HG02938 (cell line): ENCODE results near the gene SMARCA4.
"Not testable (repeated sequence)": the region's sequence is repeated elsewhere in the genome, so short reads cannot be mapped to it uniquely, and the experiment has no call there.

Source experiments
- ATAC-seq: cut with Tn5 transposase; IDR thresholded peaks from one replicate; pipeline ENCODE4 v1.9.1; 2021; ENCODE audit warnings: mild to moderate bottlenecking, moderate library complexity; ENCODE audit not compliant: unreplicated experiment

SMARCA4 gene

DNA sequence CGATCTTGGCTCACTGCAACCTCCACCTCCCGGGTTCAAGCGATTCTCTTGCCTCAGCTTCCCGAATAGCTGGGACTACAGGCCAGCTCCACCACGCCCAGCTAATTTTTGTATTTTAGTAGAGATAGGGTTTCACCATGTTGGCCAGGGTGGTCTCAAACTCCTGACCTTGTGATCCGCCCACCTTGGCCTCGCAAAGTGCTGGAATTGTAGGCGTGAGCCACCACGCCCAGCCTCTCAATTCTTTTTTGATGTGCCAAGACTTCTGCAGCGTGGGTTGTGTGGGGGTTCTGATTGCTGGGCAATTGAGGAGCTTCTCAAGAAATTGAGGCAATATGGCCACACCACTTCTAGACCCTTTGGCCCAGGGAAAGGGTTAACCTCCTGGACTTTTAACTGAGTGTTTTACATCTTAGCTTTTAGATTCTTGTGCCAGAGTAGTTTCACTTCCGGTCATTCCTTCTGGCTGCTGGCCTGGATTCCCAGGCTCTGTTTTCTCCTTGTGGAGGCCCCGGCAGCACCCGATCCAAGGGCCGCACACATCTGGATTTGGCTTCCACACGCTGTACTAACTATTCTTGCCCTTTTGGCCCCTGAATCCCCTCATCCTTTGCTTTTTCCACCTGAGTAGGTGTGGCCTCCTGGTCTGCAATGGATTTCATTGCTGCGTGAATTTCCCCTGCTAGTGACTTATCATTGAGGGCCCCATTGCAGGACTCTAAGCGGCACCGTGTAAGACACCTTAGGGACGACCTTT lies 14.7 kb downstream of the SMARCA4 start:
- no peak for ATAC-seq

DNA sequence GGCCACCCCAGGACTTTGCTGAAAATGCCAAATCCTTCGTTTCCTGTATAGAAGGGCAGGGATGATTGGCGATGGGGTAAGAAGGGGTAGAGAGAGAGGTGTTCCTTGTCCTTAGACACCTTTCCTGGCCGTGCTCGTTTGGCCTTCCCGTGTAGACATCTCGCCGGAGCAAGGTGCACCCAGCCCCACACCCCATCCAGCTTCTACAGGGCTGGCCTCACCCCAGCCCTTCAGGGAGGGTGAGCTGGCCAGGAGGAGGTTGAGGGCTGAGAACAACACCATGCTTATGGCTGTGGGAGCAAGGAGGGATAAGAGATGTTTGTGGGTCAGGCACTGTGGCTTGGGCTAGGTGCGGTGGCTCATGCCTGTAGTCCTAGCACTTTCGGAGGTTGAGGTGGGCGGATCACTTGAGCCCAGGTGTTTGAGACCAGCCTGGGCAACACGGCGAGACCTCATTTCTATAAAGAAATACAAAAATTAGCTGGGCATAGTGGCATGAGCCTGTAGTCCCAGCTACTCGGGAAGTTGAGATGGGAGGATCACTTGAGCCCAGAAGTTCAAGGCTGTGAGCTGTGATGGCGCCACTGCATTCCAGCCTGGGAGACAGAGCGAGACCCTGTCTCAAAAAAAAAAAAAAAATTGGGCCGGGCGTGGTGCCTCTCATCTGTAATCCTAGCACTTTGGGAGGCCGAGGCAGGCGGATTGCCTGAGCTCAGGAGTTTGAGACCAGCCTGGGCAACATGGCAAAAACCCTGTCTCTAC lies 15.5 kb downstream of the SMARCA4 start:
- ATAC-seq: no peak

DNA sequence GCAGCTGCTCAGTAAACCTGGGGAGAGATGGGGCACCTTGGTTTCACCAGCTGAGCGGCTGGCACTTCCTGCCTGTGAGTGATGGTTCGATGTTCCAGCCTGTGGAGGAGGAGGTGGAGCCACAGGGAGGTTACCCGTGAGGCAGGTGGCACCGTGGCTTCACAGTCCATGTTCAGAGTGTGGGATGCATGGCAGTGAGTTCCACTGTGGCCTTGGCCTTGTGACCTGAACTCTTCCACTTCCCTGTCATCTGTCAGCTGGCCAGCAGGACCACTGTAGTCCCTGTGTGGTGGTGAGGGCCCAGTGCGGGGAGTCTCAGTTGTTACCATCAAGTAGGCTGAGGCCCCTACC lies 16.9 kb downstream of the SMARCA4 start:
- ATAC-seq: no peak

DNA sequence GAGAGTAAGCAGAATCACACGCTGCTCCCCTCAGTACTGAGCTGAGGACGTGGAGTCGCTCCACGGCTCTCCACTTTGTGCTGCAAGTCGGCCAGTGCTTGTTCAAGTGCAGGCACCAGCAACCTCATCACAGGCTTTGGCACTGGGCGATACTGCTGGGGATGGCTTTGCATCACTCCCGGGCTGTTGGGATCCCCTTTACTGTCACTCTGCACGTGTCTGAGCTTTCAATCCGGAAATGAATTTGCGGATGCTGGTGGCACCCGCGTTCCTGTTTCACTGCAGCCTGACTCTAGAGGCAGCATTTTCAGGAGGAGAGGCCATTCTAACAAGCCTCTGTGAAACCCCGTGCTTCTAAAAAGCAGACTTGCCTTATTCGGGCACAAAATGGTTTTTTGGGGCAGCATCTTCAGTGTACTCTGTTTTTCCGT lies 19.1 kb downstream of the SMARCA4 start:
- no peak for ATAC-seq

DNA sequence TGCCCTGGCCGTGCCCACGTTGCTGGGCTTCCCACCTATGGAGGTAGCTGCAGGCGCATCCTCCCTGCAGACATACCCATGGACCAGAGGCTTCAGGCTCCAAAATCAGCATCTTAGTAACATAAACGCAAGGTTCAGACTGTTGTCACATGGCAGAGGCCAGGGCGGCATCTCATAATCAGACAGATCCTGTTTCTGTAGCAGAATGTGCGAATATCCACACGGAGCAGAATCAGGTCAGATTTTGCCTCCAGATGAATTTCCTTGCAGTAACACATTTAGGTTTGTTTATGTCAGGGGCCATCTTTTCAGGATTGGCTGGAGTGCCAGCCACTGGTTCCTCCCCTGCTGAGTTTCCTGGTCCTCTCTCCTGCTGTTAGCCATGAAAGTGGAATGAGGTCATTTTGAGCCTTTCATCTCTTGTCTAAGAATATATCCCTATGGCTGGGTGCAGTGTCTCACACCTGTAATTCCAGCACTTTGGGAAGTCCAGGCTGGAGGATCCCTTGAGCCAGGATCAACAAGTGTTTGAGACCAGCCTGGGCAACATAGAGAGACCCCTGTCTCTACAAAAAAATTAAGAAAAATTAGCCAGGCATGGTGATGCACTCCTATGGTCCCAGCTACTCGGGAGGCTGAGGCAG lies 20.5 kb downstream of the SMARCA4 start:
- ATAC-seq: no peak

DNA sequence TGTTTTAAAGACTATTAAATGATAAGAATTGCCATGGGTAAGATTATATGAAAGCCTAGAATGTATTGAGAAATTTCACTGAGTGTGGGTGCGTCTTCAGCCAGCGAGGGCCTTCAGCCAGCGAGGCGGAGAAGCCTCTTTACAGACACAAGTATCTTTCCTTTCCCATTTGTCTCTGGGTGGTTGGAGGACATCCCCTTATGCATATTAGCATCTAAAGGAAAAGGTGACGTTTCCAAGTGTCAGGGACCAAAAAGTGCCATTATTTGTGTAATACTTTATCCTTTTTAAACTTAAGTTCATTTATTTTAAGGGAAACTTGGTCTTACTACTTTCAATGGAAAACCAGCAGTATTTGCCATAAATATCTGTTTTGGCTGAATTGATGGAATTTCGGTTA lies 22.2 kb downstream of the SMARCA4 start:
- no peak for ATAC-seq

DNA sequence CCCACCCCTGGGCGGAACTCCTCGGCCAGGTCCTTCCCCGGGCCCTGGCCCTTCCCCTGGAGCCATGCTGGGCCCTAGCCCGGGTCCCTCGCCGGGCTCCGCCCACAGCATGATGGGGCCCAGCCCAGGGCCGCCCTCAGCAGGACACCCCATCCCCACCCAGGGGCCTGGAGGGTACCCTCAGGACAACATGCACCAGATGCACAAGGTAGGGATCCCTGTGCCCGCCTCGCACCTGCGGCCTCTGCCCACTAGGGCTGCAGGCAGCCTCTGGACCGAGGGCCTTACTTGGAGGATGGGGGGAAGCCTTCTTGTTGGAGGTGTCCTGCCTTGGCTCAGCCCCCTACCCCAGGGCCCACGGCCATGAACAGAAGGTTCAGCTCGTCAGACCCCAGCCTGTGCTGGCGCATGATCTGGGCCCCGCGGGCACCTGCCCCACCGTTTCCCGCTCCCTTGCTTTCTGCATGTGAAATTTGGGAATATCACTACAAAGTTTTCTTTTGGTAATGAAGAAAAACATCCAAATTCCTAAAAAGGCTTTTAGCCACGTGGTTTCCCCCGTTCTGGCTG lies 23.4 kb downstream of the SMARCA4 start:
- ATAC-seq: no peak

DNA sequence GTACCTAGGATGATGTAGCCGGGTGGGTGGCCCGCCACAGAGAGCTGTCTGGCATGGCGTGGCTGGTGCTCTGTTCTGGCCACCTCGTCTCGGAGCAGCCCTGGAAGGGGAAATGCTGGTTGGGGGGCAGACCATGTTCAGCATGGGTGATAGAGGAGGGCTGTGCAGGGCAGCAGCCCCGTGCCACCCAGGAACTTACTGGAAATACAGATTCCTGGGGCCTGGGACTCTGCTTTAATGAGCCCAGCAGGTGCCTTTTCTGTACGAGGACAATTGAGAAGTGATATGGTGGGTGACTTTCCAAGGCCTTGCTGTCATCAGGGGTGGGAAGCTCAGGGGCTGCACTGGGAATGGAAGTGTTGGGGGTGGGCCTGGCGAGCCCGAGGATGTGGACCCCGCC lies 24.7 kb downstream of the SMARCA4 start:
- ATAC-seq: no peak

DNA sequence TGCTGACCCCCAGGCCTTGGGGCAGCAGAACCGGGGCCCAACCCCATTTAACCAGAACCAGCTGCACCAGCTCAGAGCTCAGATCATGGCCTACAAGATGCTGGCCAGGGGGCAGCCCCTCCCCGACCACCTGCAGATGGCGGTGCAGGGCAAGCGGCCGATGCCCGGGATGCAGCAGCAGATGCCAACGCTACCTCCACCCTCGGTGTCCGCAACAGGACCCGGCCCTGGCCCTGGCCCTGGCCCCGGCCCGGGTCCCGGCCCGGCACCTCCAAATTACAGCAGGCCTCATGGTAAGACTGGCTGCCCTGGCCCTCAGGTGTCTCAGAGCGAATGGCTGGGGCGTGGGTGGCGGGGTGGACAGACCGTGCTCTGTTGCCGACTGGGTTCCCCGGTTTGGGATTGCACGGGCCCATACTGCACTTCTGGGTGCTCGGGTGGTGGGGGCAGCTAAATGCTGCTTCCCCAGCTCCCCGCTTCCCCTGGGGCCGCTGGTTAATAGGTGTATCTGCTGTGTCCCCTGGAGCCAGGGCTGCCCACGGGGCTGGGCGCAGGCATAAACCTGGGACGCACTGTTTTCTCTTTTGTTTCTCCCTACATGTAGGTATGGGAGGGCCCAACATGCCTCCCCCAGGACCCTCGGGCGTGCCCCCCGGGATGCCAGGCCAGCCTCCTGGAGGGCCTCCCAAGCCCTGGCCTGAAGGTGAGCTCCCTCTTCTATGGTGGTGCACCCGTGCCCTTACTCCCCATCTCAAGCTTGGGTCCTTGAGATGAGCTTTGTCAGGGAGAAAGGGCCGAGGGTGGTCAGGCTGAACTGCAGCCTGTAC lies 25.7 kb downstream of the SMARCA4 start:
- ATAC-seq: no peak

DNA sequence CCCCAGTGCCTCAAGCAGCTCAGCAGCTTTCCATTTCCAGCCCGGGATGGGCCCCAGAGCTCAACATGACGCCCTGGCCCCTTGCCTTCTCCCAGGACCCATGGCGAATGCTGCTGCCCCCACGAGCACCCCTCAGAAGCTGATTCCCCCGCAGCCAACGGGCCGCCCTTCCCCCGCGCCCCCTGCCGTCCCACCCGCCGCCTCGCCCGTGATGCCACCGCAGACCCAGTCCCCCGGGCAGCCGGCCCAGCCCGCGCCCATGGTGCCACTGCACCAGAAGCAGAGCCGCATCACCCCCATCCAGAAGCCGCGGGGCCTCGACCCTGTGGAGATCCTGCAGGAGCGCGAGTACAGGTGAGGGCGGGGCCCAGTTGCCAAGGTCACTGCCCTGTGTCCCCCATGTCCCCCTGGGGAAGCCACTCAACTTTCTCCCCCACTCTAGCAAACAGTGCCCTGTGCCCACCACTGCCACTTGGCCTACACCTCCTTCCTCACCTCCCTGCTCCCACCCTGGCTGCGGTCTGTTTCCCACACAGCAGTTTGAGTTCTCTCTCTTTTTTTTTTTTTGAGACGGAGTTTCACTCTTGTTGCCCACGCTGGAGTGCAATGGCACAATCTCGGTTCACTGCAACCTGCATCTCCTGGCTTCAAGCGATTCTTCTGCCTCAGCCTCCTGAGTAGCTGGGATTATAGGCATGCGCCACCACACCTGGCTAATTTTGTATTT lies 26.9 kb downstream of the SMARCA4 start:
- ATAC-seq: no peak

DNA sequence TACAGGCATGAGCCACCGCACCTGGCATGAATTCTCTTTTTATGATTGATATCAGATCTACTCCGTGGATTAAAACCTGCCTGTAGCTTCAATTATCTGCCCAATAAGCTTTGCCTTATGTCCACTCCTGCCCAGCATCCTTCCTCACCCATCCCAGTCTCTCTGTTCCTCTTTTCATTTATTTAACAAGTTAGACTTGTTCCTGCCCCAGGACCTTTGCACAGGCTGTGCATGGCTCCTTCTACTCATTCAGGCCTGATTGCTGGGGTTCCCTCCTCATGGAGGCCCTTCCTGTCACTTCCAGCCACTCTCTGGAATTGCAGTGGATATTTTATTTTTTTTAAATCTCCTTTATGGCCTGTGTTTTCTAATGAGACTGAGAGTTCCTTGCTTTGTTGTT lies 27.6 kb downstream of the SMARCA4 start:
- ATAC-seq: no peak

DNA sequence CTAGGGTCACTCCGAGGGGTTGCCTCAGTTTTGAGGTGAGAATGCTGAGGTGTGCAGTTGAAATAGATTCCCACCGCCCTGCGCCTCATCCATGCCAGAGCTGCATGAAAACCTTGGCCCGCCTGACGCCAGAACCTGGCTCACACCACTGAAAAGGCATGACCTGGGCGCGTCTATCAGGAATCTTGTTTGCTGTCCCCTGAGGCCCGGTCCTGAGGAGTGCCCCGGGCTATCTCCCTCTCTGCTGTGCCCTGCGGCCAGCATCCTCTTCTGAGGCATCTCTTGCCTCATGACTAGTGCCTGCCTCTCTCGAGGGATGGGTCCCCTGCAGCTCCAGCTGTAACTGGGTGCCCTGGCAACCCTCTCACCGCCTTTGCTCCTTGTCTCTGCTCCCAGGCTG lies 28.1 kb downstream of the SMARCA4 start:
- ATAC-seq: no peak

DNA sequence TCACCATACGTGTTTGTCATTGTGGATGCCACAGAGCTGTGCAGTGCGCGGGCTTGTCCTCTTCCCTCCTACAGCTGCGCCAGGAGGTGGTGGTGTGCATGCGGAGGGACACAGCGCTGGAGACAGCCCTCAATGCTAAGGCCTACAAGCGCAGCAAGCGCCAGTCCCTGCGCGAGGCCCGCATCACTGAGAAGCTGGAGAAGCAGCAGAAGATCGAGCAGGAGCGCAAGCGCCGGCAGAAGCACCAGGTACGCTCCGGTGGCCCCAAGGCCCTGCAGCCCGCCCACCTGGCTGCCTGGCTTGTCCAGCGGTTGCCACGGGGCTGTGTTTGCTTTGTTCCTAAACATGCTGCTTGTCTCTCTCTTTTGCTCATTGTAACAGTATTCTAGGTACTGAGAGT lies 30.2 kb downstream of the SMARCA4 start:
- ATAC-seq: no peak

DNA sequence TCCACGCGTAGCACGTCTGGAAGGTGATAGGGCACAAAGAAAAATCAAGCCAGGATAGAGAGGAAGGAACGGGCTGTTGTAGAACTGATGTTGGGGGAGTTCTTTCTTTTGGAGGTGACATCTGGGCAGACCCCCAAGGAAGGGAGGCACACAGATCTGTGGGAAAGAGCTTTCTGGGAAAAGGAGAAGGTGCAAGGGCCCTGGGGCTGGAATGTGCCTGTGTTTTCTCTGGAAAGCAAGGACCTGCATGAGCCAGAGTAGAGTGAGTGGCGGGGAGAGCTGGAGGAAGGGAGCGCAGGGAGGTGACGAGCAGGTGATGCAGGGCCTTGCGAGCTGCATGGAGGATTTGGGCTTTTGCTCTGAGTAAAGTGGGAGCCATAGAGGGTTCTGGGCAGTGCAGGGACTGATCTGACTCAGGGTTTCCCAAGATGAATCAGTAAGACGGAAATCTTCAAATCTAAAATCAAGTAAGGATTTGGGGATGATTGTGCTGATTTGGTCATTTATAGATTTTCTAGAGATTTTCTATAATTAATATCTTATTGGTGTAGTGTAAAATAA lies 30.8 kb downstream of the SMARCA4 start:
- no peak for ATAC-seq

DNA sequence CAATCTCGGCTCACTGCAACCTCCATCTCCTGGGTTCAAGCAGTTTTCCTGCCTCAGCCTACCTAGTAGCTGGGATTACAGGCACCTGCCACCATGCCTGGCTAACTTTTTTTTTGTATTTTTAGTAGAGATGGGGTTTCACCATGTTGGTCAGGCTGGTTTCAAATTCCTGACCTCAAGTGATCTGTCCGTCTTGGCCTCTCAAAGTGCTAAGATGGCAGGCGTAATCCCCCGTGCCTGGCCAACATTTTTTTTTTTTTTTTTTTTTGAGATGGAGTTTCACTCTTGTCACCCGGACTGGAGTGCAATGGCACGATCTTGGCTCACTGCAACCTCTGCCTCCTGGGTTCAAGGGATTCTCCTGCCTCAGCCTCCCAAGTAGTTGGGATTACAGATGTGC lies 31.3 kb downstream of the SMARCA4 start:
- not testable (repeated sequence) for ATAC-seq

DNA sequence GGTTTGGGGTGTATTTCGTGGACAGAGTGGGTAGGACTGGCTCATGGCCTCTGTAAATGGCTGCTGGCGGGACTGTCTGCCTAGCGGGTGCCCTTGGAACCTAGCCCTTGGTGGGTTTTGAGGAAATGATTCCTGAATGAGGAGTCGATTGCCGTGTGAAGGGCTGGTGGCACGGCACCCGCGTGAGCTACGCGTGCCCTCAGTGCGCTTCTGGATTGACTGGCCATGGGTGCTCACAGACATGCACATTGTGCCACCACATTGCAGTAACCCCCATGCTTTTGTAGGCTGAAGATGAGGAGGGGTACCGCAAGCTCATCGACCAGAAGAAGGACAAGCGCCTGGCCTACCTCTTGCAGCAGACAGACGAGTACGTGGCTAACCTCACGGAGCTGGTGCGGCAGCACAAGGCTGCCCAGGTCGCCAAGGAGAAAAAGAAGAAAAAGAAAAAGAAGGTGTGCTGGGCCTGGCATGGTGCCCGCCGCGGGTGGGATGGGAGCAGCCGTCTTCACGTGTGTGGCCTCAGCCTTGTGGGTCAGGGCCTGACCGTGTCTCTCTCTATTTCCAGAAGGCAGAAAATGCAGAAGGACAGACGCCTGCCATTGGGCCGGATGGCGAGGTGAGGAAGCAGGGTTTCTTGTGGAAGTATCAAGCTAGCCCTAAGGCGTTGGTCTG lies 35.2 kb downstream of the SMARCA4 start:
- ATAC-seq: no peak

DNA sequence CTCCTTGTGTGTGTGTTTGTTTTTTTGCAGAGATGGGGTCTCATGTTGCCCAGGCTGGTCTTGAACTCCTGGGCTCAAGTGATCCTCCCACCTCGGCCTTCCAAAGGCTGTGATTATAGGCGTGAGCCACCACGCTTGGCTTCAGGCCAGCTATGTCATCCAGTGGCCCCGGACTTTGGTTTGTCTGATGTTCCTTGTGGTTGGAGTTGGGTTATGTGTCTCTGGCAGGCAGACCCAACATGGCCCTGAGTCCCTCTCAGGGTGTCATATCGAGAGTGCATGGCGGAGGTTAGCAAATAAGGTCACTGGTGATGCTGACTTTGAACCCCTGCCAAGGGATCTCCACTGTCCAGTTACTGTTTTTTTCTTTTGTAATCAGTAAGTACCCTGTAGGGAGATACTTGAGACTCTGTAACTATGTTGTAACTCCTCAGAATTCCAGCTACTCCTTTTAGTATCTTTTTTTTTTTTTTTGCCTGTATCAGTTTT lies 37.3 kb downstream of the SMARCA4 start:
- no peak for ATAC-seq

DNA sequence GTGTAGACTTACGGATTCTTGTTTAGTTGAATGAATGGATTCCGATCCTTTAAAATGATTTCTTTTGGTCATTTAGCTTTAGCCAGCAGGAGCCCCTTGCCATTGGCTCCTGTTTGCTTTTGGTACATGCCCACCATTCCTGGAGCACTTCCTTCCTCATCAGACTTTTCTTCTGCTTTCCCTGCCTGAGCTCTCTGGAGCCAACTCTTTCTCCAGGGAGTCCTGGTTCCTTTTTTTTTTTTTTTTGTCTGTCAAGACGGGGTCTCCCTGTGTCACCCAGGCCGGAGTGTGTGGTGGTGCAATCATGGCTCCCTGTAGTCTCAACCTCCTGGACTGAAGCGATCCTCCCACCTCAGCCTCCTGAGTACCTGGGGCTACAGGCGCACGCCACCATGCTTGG lies 37.8 kb downstream of the SMARCA4 start:
- ATAC-seq: no peak

DNA sequence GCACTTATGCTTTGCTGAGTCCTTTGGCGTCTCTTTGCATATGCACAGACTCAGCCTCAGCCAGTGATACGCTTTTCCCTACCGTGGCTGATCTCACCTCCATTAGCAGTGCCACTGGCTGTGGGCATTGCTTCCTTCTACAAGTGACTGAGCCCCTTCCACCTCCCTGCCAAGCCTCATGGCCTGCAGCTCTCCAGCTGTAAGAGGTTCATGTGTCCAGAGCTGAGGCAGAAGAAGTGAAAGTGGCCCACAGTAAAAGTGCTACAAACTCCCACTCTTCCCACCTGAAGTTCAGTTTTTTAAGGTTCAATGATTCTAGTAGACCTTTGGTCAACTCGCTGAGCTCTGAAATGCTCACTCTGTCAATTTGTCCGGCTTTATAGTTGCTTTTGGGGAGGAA lies 44.7 kb downstream of the SMARCA4 start:
- ATAC-seq: no peak
